Thyroid gland (tissue), 4 donors: ENCODE measurements around the gene SPRING1. TPM values are rescaled to one million over a fixed set of nuclear protein-coding genes. Genes with fewer than 3 reads are reported as not detected.

Experiments
- DNase-seq, 2 donors: peaks; one replicate each; pipeline ENCODE4 v3.0.0-alpha.2; 2019
- H3K27ac ChIP-seq, 3 donors: fragments of 200-600 bp; sonication (generic); 1 replicate in 2 of 3; 2 replicates in 1 of 3; pipeline ENCODE4 v1.5.1; 2016 to 2019; ENCODE audit warnings: mild to moderate bottlenecking in 1 of 3, moderate library complexity in 1 of 3
- H3K27me3 ChIP-seq: fragments of 200-600 bp; sonication (generic); one replicate; pipeline ENCODE4 v1.5.1; 2019
- H3K36me3 ChIP-seq, 2 donors: fragments of 200-600 bp; sonication (generic); one replicate each; pipeline ENCODE4 v1.5.1; 2016 to 2019
- H3K4me1 ChIP-seq, 2 donors: fragments of 200-600 bp; sonication (generic); one replicate each; pipeline ENCODE4 v1.5.1; 2017 to 2019
- H3K4me3 ChIP-seq, 3 donors: fragments of 200-600 bp; sonication (generic); replicated peaks in 1 of 3; 1 replicate in 2 of 3; 2 replicates in 1 of 3; pipeline ENCODE4 v1.5.1; 2016; ENCODE audit warnings: mild to moderate bottlenecking in 1 of 3
- H3K9me3 ChIP-seq: fragments of 200-600 bp; sonication (generic); one replicate; pipeline ENCODE4 v1.5.1; 2017
- CTCF ChIP-seq, 6 experiments: fragments of 200-600 bp in 3 of 6; fragments of 450-650 bp in 3 of 6; sonication (generic) in 3 of 6; IDR thresholded peaks; one replicate each; pipeline ENCODE4 v1.5.1; 2016 to 2019; ENCODE audit warnings: antibody characterized with exemption in 6 of 6, mild to moderate bottlenecking in 2 of 6, inconsistent platforms in 1 of 6, moderate library complexity in 1 of 6
- POLR2A ChIP-seq, 2 donors: fragments of 450-650 bp; IDR thresholded peaks; one replicate each; pipeline ENCODE4 v1.6.1; 2017; ENCODE audit warnings: antibody characterized with exemption in 2 of 2, mild to moderate bottlenecking in 2 of 2, moderate library complexity in 1 of 2
- WGBS, 2 donors: methylation state at CpG; one replicate each; pipeline ENCODE4 v1.1.5; 2017; 5-methylcytosine and 5-hydroxymethylcytosine counted together
- intact Hi-C: fragments of 100-400 bp; cut with DNase I; formaldehyde crosslinking; loops from one replicate; pipeline ENCODE4 v1.15.1; 2023
- total RNA-seq, 4 donors: library from RNA; depleted of rRNA; stranded (reverse); fragments of >200 nt; gene quantifications; one replicate each; pipeline ENCODE4 v1.2.3, GENCODE V29; 2016

Gene SPRING1
- total RNA-seq = 100 to 1,000 TPM in 2 of 4 donors, 10 to 100 TPM in 2; 88.0 to 163 (median 124) TPM

- Histone ChIP-seq H3K4me3 (peak within 1 kb of the TSS; percentile 56 to 82 (median 77)), H3K9me3 (no peaks in the 10 kb centered on the region), H3K4me1 (peaks cover 24 to 29% of the 10 kb centered on the region in 2 donors), H3K27ac (peak within 1 kb of the TSS; percentile 70 to 87 (median 79)), H3K27me3 (no peaks in the 10 kb centered on the region), H3K36me3 (peaks cover 10 to 13% of the 10 kb centered on the region in 2 donors)
- 0% methylated on average over 24 to 44 of the region's 80 CpGs for WGBS, 2 donors
- TF ChIP-seq CTCF (IDR thresholded peaks at IDR 0.05) = peak in 1 of 6 experiments; percentile 12
- peak; percentile 96 to 99 for TF ChIP-seq POLR2A (IDR thresholded peaks at IDR 0.05)
- peak; percentile 99 to 100 for DNase-seq
- intact Hi-C loops = no loop called here
Measured at GRCh38 chr12:116737774-116738657, at the start of gene SPRING1, which contains the start of gene RNFT2. Gene SPRING1, minus strand, starts transcription at chr12:116738069. Its CDS starts 169 bp downstream, at chr12:116737900. Gene RNFT2, plus strand, starts transcription at chr12:116738315. Its CDS starts 2,183 bp downstream, at chr12:116740498.

- DNase-seq = peak; percentile 7 to 17
- Histone ChIP-seq H3K27me3 (no peaks in the 10 kb centered on the region), H3K36me3 (no peaks in the 10 kb centered on the region), H3K4me1 (peaks cover 0 to 17% of the 10 kb centered on the region in 2 donors), H3K27ac (no peak overlapping the region), H3K9me3 (no peaks in the 10 kb centered on the region), H3K4me3 (no peak overlapping the region)
- WGBS, 2 donors = 89 to 95% methylated on average over 6 to 7 of the region's 7 CpGs
- intact Hi-C loops = no loop called here
- no peak for TF ChIP-seq POLR2A (IDR thresholded peaks at IDR 0.05)
- TF ChIP-seq CTCF (IDR thresholded peaks at IDR 0.05) = no peak
Measured at GRCh38 chr12:116784238-116784612, 46.4 kb upstream of the SPRING1 start.

- 52 to 55% methylated on average over 5 to 6 of the region's 6 CpGs for WGBS, 2 donors
Measured at GRCh38 chr12:116783525-116784237, 45.8 kb upstream of the SPRING1 start.

GRCh38 chr12:116780942-116781341 is 43.1 kb upstream of the SPRING1 start:
- Histone ChIP-seq H3K27ac (no peak overlapping the region), H3K4me3 (no peak overlapping the region), H3K36me3 (no peaks in the 10 kb centered on the region), H3K9me3 (no peaks in the 10 kb centered on the region), H3K27me3 (no peaks in the 10 kb centered on the region), H3K4me1 (peaks cover 0 to 17% of the 10 kb centered on the region in 2 donors)
- DNase-seq = no peak
- WGBS, 2 donors = 72 to 74% methylated on average over 4 of the region's 4 CpGs
- intact Hi-C loops = no loop called here
- TF ChIP-seq POLR2A (IDR thresholded peaks at IDR 0.05) = no peak
- TF ChIP-seq CTCF (IDR thresholded peaks at IDR 0.05) = no peak

More at GRCh38 chr12:116783525-116784237, 45.8 kb upstream of the SPRING1 start:
- Histone ChIP-seq H3K36me3 (no peaks in the 10 kb centered on the region), H3K4me1 (peaks cover 0 to 17% of the 10 kb centered on the region in 2 donors), H3K9me3 (no peaks in the 10 kb centered on the region), H3K27ac (no peak overlapping the region), H3K27me3 (no peaks in the 10 kb centered on the region), H3K4me3 (no peak overlapping the region)
- no peak for TF ChIP-seq CTCF (IDR thresholded peaks at IDR 0.05)
- TF ChIP-seq POLR2A (IDR thresholded peaks at IDR 0.05) = no peak
- peak; percentile 86 for DNase-seq
- intact Hi-C loops = no loop called here
